ENCODE measurements around the gene DUS1L. TPM values are rescaled to one million over a fixed set of nuclear protein-coding genes. Genes with fewer than 3 reads are reported as not detected.
A peak's percentile ranks its signal among the peaks of the same experiment; 100 is the strongest.

The DUS1L gene
- polyA plus RNA-seq, 1 experiment = 21.4 TPM

DNA sequence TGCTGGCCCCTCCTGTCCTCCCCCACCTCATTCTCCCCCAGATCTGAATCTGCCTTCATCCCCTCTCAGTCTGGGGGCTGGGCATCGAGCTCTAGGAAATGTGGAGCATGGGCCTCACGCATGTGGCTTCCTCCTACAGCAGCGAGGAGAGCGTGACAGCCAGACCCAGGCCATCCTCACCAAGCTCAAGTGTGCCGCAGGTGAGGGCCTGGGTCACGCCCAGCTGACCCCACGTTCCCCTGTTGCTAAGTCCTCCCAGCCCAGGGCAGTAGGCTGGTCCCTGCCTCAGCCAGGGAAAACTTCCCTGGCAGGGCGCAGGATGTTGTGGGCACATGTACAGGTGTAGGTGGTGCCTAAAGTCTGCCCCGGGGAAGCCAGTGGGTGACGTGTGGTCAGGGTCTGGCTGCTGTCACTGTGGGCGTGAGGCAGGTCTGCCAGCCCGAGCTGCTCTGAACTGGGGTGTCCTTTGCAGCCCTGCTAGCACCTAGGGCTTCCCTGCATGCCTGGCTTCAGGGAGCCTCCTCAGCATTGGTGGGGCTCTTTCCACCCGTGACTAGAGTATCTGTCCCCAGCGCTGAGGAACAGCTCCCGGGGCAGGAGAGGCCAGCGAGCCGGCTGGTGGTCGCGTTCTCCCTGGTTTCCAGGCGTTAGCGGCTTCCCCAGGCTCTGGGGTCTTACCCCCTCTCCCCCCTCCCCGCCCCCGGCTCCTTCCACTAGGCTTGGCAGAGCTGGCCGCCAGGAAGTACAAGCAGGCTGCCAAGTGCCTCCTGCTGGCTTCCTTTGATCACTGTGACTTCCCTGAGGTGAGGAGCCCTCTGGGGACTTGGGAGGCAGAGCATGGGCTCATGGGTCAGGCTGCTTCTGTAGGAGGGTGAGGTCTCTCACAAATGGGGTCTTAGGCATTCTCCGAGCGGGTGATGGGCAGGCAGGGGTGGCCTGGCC, 10.3 kb downstream of the DUS1L start:
- H3K27me3 ChIP-seq (ENCODE audit: control insufficient read depth, insufficient read depth, low read length) = no peaks in the 10 kb centered on the region
- ChIA-PET POLR2A (interaction anchor here (1.0 kb wide), 1 partner anchor 10 kb away, joined by 3 read pairs; no protein-coding TSS in a partner anchor), CTCF (interaction anchor here (1.3 kb wide), 1 partner anchor 25 kb away, joined by 5 read pairs; no protein-coding TSS in a partner anchor)
- no peak for DNase-seq (ENCODE audit: low read depth, low spot score)
- peaks cover 4% of the 10 kb centered on the region; the same call in 1 of the 2 replicates for H3K9me3 ChIP-seq (ENCODE audit: control insufficient read depth, insufficient read depth, low read length)
- no peak overlapping the region for H3K4me3 ChIP-seq (ENCODE audit: low read depth, low read length)
- TF ChIP-seq, protein P1, sequence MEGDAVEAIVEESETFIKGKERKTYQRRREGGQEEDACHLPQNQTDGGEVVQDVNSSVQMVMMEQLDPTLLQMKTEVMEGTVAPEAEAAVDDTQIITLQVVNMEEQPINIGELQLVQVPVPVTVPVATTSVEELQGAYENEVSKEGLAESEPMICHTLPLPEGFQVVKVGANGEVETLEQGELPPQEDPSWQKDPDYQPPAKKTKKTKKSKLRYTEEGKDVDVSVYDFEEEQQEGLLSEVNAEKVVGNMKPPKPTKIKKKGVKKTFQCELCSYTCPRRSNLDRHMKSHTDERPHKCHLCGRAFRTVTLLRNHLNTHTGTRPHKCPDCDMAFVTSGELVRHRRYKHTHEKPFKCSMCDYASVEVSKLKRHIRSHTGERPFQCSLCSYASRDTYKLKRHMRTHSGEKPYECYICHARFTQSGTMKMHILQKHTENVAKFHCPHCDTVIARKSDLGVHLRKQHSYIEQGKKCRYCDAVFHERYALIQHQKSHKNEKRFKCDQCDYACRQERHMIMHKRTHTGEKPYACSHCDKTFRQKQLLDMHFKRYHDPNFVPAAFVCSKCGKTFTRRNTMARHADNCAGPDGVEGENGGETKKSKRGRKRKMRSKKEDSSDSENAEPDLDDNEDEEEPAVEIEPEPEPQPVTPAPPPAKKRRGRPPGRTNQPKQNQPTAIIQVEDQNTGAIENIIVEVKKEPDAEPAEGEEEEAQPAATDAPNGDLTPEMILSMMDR (IDR thresholded peaks at IDR 0.05; ENCODE audit: low read depth, low read length) = no peak
- no peak overlapping the region for H3K27ac ChIP-seq (ENCODE audit: low read depth, low read length)

DNA sequence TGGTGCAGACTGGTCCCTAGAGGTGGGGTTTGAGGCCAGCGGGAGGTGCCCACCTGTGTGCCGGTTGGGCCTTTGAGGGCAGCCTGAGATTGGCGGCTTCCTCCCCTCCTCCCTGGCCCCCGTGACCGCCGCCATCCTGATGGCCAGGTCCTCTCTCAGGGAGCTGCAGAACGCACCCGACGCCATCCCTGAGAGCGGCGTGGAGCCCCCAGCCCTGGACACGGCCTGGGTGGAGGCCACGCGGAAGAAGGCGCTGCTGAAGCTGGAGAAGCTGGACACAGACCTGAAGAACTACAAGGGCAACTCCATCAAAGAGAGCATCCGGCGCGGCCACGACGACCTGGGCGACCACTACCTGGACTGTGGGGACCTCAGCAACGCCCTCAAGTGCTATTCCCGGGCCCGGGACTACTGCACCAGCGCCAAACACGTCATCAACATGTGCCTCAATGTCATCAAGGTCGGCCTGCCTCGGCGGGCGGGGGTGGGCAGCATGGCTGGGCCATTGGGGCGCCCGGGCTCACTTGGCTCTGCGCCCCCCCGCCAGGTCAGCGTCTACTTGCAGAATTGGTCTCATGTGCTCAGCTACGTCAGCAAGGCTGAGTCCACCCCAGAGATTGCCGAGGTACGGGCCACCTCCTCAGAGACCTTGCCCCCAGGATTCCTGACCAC, 11.1 kb downstream of the DUS1L start:
- Histone ChIP-seq H3K27ac (ENCODE audit: low read depth, low read length) (no peak overlapping the region), H3K4me3 (ENCODE audit: low read depth, low read length) (no peak overlapping the region), H3K27me3 (ENCODE audit: control insufficient read depth, insufficient read depth, low read length) (no peaks in the 10 kb centered on the region), H3K9me3 (ENCODE audit: control insufficient read depth, insufficient read depth, low read length) (peaks cover 4% of the 10 kb centered on the region; the same call in 1 of the 2 replicates)
- TF ChIP-seq, protein P1 (IDR thresholded peaks at IDR 0.05; ENCODE audit: low read depth, low read length) = no peak
- DNase-seq (ENCODE audit: low read depth, low spot score) = no peak
- ChIA-PET CTCF (interaction anchor here (1.3 kb wide), 1 partner anchor 24 kb away, joined by 5 read pairs; no protein-coding TSS in a partner anchor), POLR2A (no interaction called here)

DNA sequence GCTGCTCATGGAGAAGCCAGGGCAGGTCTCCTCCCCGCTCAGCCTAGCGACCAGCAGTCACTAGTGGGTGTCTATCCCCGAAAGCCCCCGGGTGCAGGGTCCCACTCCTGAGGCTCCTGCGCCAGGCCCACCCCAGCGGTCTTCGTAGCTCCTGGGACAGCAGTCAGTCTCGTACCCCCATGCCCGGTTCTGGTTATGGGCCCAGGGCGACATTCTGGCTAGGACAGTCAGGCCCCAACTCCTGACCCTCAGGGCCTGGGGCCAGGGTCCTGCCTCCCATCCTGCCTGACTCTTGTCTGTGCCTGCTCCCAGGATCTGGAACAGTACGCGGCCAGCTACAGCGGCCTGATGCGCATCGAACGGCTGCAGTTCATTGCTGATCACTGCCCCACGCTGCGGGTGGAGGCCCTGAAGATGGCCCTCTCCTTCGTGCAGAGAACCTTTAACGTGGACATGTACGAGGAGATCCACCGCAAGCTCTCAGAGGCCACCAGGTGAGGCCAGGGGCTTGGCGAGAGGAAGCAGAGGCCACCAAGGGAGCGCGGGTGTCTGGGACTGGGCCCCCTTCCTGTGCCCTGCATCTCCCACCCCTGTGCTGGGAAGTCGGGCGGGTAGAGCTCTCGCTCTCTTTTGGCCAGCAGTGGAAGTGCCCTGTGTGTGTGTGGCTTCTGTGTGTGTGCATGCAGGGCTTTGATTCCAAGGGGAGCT, 11.9 kb downstream of the DUS1L start:
- H3K27me3 ChIP-seq (ENCODE audit: control insufficient read depth, insufficient read depth, low read length) = no peaks in the 10 kb centered on the region
- H3K27ac ChIP-seq (ENCODE audit: low read depth, low read length) = no peak overlapping the region
- POLR2A ChIA-PET = no interaction called here
- H3K9me3 ChIP-seq (ENCODE audit: control insufficient read depth, insufficient read depth, low read length) = peaks cover 4% of the 10 kb centered on the region; the same call in 1 of the 2 replicates
- H3K4me3 ChIP-seq (ENCODE audit: low read depth, low read length) = peak overlapping the region; percentile 13; the same call in 1 of the 2 replicates
- DNase-seq (ENCODE audit: low read depth, low spot score) = no peak
- TF ChIP-seq, protein P1 (IDR thresholded peaks at IDR 0.05; ENCODE audit: low read depth, low read length) = no peak
- CTCF ChIA-PET = interaction anchor here (1.3 kb wide), 1 partner anchor 23 kb away, joined by 5 read pairs; no protein-coding TSS in a partner anchor

DNA sequence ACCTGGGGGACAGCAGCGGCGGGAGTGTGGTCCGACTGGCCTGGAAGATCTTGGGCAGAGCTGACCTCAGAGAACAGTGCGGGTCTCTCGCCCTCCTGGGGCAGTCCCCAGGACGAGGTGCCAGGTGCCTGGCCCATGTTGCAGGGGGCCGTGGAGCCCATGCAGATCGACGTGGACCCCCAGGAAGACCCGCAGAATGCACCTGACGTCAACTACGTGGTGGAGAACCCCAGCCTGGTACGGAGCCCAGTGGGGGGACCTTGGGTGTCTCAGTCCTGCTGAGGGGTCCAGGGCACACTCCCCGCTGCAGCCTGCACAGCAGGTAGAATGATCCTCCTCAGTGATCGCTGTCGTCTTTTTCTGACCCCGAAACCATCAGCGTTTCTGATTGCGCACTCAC, 12.5 kb downstream of the DUS1L start:
- peaks cover 4% of the 10 kb centered on the region; the same call in 1 of the 2 replicates for H3K9me3 ChIP-seq (ENCODE audit: control insufficient read depth, insufficient read depth, low read length)
- CTCF ChIA-PET = no interaction called here
- TF ChIP-seq, protein P1 (IDR thresholded peaks at IDR 0.05; ENCODE audit: low read depth, low read length) = no peak
- no peak overlapping the region for H3K27ac ChIP-seq (ENCODE audit: low read depth, low read length)
- no peaks in the 10 kb centered on the region for H3K27me3 ChIP-seq (ENCODE audit: control insufficient read depth, insufficient read depth, low read length)
- POLR2A ChIA-PET = no interaction called here
- DNase-seq (ENCODE audit: low read depth, low spot score) = no peak
- H3K4me3 ChIP-seq (ENCODE audit: low read depth, low read length) = peak overlapping the region; percentile 85
